Prostate gland (tissue), 2 donors: ENCODE measurements around the gene SLC12A3. TPM values are rescaled to one million over a fixed set of nuclear protein-coding genes. Genes with fewer than 3 reads are reported as not detected.

Experiments
- DNase-seq: peaks from one replicate; pipeline ENCODE4 v3.0.0-alpha.2; 2019; ENCODE audit warnings: low spot score
- H3K27ac ChIP-seq, 2 donors: fragments of 200-600 bp; sonication (generic); 2 replicates each; pipeline ENCODE4 v1.5.1; 2017 to 2019
- H3K27me3 ChIP-seq: fragments of 200-600 bp; sonication (generic); replicated peaks from 2 replicates; pipeline ENCODE4 v1.5.1; 2019; ENCODE audit not compliant: insufficient read depth
- H3K36me3 ChIP-seq, 2 donors: fragments of 200-600 bp; sonication (generic); 1 replicate in 1 of 2; 2 replicates in 1 of 2; pipeline versions ENCODE4 v1.5.1 to v1.8.1; 2017 to 2019
- H3K4me1 ChIP-seq: fragments of 200-600 bp; sonication (generic); replicated peaks from 2 replicates; pipeline ENCODE4 v1.5.1; 2019
- H3K4me3 ChIP-seq, 2 donors: fragments of 200-600 bp; sonication (generic); 2 replicates each; pipeline ENCODE4 v1.5.1; 2017 to 2019
- H3K9me3 ChIP-seq: fragments of 200-600 bp; sonication (generic); 2 replicates; pipeline ENCODE4 v1.5.1; 2017
- POLR2A ChIP-seq: fragments of 450-650 bp; IDR thresholded peaks from one replicate; pipeline ENCODE4 v1.6.1; 2016; ENCODE audit warnings: antibody characterized with exemption, mild to moderate bottlenecking
- POLR2AphosphoS5 ChIP-seq: sonication (generic); formaldehyde crosslinking; IDR thresholded peaks from one replicate; pipeline ENCODE4 v1.6.1; 2017; ENCODE audit warnings: antibody characterized with exemption
- WGBS: methylation state at CpG from one replicate; pipeline ENCODE4 v1.1.5; 2018; 5-methylcytosine and 5-hydroxymethylcytosine counted together
- intact Hi-C: fragments of 100-400 bp; cut with DNase I; formaldehyde crosslinking; loops from one replicate; pipeline ENCODE4 v1.14.2; 2022
- total RNA-seq, 2 donors: library from RNA; depleted of rRNA; stranded (reverse); fragments of >200 nt; gene quantifications; one replicate each; pipeline ENCODE4 v1.1.0, GENCODE V29; 2016
- TF ChIP-seq, protein P1 (sequence below), 4 experiments: fragments of 200-600 bp in 2 of 4; fragments of 450-650 bp in 2 of 4; sonication (generic) in 2 of 4; IDR thresholded peaks; 1 replicate in 3 of 4; 2 replicates in 1 of 4; pipeline ENCODE4 v1.5.1; 2016 to 2019; ENCODE audit warnings: antibody characterized with exemption in 4 of 4, mild to moderate bottlenecking in 2 of 4, moderate library complexity in 2 of 4

The SLC12A3 gene
- total RNA-seq, 2 donors from 2014 or later, result 0.23 TPM; not detected in 1

DNA sequence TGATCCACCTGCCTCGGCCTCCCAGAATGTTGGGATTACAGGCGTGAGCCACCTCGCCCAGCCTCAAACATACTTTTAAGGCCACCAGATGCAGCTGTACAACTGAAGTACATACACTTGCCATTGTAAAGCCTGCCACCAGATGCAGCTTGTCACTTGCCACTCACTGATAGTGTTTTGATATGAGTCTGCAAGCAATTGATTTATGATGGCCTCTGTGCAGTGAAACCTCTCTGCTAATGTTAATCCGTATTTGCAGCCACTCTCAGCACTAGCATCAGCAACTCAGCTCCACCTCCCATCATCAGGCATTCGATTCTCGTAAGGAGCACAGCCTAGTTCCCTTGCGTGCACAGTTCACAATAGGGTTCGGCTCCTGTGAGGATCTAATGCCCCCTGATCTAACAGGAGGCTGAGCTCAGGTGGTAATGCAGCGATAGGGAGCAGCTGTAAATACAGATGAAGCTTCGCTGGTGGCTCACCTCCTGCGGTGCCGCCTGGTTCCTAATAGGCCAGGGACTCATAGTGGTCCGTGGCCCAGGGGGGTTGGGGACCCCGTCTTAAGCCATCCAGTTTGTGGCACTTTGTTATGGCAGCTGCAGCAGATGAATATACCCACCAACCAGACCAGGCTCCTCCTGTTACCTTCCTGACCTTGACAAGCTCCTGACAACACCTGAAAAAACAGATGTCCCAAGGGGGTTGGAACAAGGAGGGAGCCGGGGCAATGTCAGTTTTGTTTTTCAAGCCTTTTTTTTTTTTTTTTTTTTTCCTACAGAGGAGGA is 65.7 kb downstream of the SLC12A3 start:
- Histone ChIP-seq H3K9me3 (no peaks in the 10 kb centered on the region), H3K36me3 (peaks cover 0 to 2% of the 10 kb centered on the region in 2 donors), H3K4me1 (no peaks in the 10 kb centered on the region), H3K27me3 (no peaks in the 10 kb centered on the region), H3K27ac (peak overlapping the region; percentile 98 to 99), H3K4me3 (no peak overlapping the region)
- WGBS, result 75% methylated on average over 15 of the region's 15 CpGs
- DNase-seq, result no peak
- intact Hi-C loops, result loop anchor here (10.0 kb wide), 1 partner anchor 196 kb away; the partner anchor contains the start of gene NUP93
- no peak for TF ChIP-seq POLR2AphosphoS5
- no peak for TF ChIP-seq POLR2A
- TF ChIP-seq, protein P1, sequence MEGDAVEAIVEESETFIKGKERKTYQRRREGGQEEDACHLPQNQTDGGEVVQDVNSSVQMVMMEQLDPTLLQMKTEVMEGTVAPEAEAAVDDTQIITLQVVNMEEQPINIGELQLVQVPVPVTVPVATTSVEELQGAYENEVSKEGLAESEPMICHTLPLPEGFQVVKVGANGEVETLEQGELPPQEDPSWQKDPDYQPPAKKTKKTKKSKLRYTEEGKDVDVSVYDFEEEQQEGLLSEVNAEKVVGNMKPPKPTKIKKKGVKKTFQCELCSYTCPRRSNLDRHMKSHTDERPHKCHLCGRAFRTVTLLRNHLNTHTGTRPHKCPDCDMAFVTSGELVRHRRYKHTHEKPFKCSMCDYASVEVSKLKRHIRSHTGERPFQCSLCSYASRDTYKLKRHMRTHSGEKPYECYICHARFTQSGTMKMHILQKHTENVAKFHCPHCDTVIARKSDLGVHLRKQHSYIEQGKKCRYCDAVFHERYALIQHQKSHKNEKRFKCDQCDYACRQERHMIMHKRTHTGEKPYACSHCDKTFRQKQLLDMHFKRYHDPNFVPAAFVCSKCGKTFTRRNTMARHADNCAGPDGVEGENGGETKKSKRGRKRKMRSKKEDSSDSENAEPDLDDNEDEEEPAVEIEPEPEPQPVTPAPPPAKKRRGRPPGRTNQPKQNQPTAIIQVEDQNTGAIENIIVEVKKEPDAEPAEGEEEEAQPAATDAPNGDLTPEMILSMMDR (IDR thresholded peaks at IDR 0.05), result no peak

DNA sequence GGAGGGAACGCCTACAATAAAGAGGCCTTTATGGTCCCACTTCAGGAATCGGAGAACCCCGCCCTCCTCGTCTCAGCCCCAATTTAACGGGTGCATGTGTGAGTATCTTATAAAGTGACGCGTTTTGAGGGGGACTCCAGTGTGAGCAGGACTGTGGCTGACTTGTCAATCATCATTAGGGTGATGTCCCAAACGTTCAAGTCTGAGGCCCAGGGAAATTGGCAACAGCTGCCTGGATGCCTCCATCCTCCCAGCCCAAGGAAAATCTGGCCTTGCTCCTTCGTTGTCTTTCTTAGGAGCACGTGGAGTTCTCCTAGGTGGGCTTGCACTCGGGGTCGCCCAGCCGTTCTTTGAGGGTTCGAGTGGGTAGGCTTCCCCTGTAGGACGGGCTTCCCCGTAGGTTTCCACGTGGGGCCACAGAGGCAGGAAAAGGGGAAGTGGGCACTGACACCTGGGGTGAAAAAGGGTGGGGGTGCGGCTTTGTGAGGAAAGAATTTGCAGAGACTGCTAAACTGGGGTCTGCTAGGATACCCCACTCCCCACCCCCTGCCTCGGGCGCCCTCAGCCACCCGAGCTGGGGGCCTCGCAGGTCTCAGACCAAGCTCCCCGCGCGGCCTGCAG is 66.4 kb downstream of the SLC12A3 start:
- TF ChIP-seq POLR2AphosphoS5 (no peak), POLR2A (no peak)
- TF ChIP-seq, protein P1 (IDR thresholded peaks at IDR 0.05), result no peak
- DNase-seq, result peak; percentile 59
- H3K4me1 ChIP-seq, result no peaks in the 10 kb centered on the region
- no peaks in the 10 kb centered on the region for H3K27me3 ChIP-seq
- intact Hi-C loops, result loop anchor here (10.0 kb wide), 1 partner anchor 197 kb away; the partner anchor contains the start of gene NUP93
- peak overlapping the region; percentile 98 to 99 for H3K27ac ChIP-seq
- no peaks in the 10 kb centered on the region for H3K9me3 ChIP-seq
- WGBS, result 20% methylated on average over 22 of the region's 25 CpGs
- peak overlapping the region; percentile 86 to 90 for H3K4me3 ChIP-seq
- H3K36me3 ChIP-seq, result peaks cover 0 to 7% of the 10 kb centered on the region in 2 donors

DNA sequence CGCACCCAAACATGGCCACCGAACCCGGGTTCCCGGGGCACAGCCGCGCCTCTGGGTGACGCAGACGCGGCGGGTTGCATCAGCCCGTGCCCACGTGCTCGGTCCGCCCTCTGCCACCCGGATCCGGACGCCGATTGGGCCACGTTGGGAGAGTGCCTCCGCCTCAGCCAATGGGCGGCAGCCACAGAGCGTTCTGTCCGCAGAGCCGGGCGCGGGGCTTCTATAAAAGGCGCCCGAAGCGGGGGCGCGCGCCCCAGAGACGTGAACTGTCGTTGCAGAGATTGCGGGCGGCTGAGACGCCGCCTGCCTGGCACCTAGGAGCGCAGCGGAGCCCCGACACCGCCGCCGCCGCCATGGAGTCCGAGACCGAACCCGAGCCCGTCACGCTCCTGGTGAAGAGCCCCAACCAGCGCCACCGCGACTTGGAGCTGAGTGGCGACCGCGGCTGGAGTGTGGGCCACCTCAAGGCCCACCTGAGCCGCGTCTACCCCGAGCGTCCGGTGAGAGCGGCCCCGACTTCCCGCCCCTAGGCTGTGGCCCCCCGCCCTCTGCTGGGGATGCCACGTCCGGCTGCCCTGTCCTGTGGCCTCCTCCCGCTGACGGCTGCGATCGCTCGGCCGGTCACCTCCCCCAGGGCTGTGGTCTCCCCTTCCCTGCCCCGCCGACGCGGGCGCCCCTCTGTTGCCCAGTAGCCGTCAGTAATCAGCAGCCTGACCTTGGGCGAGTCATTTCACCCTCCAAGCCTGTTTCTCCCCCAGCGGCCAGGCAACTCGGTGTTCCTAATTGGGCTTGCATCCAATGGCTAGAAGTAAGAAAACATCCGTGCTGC is 67.1 kb downstream of the SLC12A3 start, which contains the start of gene HERPUD1:
TSS of gene HERPUD1 (plus strand) at position 251 of the 829 bp plus-strand sequence. CDS start at position 354, 103 bp downstream.
- peak within 1 kb of the TSS; percentile 98 to 99 for H3K27ac ChIP-seq
- WGBS, result 0% methylated on average over 64 of the region's 83 CpGs

More for the DNA sequence above, 67.1 kb downstream of the SLC12A3 start, which contains the start of gene HERPUD1:
- peak; percentile 89 for TF ChIP-seq POLR2A
- TF ChIP-seq, protein P1 (IDR thresholded peaks at IDR 0.05), result peak in 2 of 4 experiments; percentile 49 to 58
- peak; percentile 97 for TF ChIP-seq POLR2AphosphoS5
- H3K9me3 ChIP-seq, result no peaks in the 10 kb centered on the region
- peaks cover 0 to 7% of the 10 kb centered on the region in 2 donors for H3K36me3 ChIP-seq
- intact Hi-C loops, result loop anchor here (2.0 to 10.0 kb wide), 2 partner anchors 57 to 197 kb away; partner anchors contain the start of genes NLRC5 and NUP93
- peak; percentile 99 for DNase-seq
- no peaks in the 10 kb centered on the region for H3K27me3 ChIP-seq
- peak within 1 kb of the TSS; percentile 86 to 90 for H3K4me3 ChIP-seq
- H3K4me1 ChIP-seq, result no peaks in the 10 kb centered on the region
